IPS-20b (cell line): ENCODE measurements around the gene FCRLB.
"Not testable (repeated sequence)": the region's sequence is repeated elsewhere in the genome, so short reads cannot be mapped to it uniquely, and the experiment has no call there.

Source experiments
- H3K27ac ChIP-seq: one replicate; pipeline ENCODE4 v1.5.1; 2013; ENCODE audit warnings: low read length
- H3K27me3 ChIP-seq: 2 replicates; pipeline ENCODE4 v1.6.1; 2013; ENCODE audit warnings: mild to moderate bottlenecking, low read length, inconsistent platforms; ENCODE audit not compliant: insufficient read depth
- H3K36me3 ChIP-seq: 2 replicates; pipeline ENCODE4 v1.6.1; 2013; ENCODE audit warnings: low read depth, mild to moderate bottlenecking, inconsistent platforms, low read length, moderate library complexity; ENCODE audit not compliant: insufficient read depth
- H3K4me1 ChIP-seq: 2 replicates; pipeline ENCODE4 v1.6.1; 2013; ENCODE audit warnings: mild to moderate bottlenecking, control low read depth, inconsistent platforms, low read length, moderate library complexity; ENCODE audit not compliant: insufficient read depth
- H3K4me3 ChIP-seq: 2 replicates; pipeline ENCODE4 v1.5.1; 2013; ENCODE audit warnings: mild to moderate bottlenecking, low read length, inconsistent platforms
- H3K9ac ChIP-seq: 2 replicates; pipeline ENCODE4 v1.6.1; 2013; ENCODE audit warnings: low read depth, mild to moderate bottlenecking, inconsistent platforms, low read length, moderate library complexity
- H3K9me3 ChIP-seq: 2 replicates; pipeline ENCODE4 v1.6.1; 2013; ENCODE audit warnings: mild to moderate bottlenecking, low read depth, low read length, inconsistent platforms; ENCODE audit not compliant: insufficient read depth

FCRLB gene

DNA sequence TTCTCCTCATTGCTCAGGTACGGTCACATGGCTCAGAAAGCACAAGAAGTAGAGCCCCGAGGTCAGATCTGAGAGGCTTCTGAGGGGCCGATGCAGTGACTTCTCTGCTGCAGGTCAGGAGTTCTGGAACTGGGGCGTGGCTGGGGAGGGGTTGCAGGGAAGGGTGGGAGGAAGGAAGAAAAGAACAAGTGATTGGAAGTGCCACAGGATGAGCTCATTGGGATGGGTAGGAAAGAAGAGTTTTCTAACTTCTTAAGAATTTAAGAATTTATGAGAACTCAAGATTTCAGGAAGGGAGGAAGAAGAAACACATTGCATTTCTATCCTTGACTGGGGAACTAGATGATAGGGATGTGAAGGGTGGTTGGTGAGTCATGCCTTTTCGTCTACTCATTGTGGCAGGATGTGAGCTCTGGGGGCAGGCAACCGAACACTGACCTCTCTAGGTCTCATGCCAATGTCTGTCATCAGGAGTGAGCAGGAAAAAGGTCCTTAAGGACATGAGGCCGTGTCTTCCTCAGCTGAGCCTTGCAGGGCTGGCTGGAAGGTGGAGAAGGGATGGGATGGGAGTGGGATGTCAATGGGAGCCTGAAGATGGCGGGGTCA is 497 bp downstream of the FCRLB start:
- Histone ChIP-seq H3K4me1 (no peaks in the 10 kb centered on the region), H3K36me3 (no peaks in the 10 kb centered on the region), H3K27me3 (peaks cover 50% of the 10 kb centered on the region), H3K9me3 (no peaks in the 10 kb centered on the region), H3K9ac (no peak overlapping the region), H3K27ac (no peak overlapping the region), H3K4me3 (no peak overlapping the region)

DNA sequence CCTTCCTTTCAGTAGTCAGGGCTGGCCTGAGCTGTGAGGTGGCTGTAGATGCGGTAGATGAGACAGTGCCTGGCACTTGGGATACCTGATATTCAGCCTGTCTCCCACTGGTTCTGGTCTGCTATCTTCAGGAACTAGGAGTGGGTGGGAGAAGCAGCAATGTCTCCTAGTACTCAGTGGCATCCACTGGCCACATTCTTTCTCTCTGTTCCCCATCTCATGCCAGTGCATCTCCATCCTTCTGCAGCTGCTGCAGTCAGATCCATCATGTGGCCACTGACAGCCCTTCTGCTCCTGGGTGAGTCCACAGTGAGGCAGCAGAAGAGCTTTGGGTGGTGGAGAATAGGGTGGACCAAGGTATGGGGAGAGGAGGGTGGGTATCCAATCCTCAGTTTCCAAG is 1.1 kb downstream of the FCRLB start:
- Histone ChIP-seq H3K4me3 (no peak overlapping the region), H3K9ac (no peak overlapping the region), H3K27me3 (peaks cover 52% of the 10 kb centered on the region), H3K36me3 (no peaks in the 10 kb centered on the region), H3K4me1 (no peaks in the 10 kb centered on the region), H3K27ac (no peak overlapping the region), H3K9me3 (no peaks in the 10 kb centered on the region)

DNA sequence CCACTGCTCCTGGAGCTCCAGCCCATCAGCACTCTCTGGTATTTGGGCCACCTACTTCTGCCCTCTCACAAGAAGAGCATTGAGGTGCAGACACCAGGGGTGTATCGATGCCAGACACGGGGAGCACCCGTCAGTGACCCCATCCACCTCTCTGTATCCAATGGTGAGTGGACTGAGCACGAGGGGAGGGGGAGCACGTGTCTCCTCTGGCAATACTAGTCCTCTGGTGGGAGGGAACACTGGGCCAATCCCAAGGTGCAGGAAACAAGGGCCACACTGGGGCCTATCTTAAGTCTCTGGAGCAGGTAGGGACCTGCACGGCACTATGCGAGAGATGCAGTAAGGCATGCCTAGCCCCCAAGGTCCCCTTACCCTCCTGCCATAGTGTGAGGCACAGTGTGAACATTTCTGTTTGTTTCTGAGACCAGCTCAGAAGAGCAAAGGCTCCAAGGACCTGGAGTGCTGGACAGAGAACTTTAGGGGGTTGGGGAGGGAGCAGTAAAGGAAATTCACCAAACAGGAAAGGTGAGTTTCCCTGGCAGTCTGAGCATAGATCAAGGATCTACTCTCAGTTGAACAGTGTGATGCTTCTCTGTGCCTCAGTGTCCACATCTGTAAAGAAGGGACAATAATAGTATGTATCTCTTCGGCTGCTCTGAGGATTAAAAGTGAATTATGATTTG is 2.3 kb downstream of the FCRLB start:
- H3K4me3 ChIP-seq, result no peak overlapping the region
- no peaks in the 10 kb centered on the region for H3K36me3 ChIP-seq
- H3K27me3 ChIP-seq, result peaks cover 62% of the 10 kb centered on the region
- no peak overlapping the region for H3K9ac ChIP-seq
- no peak overlapping the region for H3K27ac ChIP-seq
- no peaks in the 10 kb centered on the region for H3K9me3 ChIP-seq
- H3K4me1 ChIP-seq, result no peaks in the 10 kb centered on the region

DNA sequence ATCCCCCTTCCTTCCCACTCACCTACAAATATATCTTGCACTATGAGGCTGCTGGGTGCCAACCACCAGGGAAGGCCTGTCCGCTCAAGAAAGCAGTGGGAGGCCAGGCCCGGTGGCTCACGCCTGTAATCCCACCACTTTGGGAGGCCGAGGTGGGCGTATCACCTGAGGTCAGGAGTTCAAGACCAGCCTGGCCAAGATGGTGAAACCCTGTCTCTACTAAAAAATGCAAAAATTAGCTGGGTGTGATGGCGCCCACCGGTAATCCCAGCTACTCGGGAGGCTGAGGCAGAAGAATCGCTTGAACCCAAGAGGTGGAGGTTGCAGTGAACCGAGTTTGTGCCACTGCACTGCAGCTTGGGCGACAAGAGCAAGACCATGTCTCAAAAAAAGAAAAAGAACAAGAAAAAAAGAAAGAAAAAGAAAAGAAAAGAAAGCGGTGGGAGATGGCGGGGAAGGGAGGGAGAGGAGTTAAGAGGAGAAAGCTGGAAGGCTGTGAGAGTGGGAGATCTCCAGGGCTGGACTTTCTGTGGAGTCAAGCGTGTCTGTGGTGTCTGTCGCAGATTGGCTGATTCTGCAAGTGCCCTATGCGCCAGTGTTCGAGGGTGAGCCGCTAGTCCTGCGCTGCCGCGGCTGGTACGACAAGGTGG is 4.0 kb downstream of the FCRLB start:
- H3K27me3 ChIP-seq, result peaks cover 63% of the 10 kb centered on the region
- H3K36me3 ChIP-seq, H3K27ac ChIP-seq, H3K4me1 ChIP-seq, H3K9me3 ChIP-seq, H3K9ac ChIP-seq: not testable (repeated sequence)
- peak overlapping the region; percentile 91 for H3K4me3 ChIP-seq

DNA sequence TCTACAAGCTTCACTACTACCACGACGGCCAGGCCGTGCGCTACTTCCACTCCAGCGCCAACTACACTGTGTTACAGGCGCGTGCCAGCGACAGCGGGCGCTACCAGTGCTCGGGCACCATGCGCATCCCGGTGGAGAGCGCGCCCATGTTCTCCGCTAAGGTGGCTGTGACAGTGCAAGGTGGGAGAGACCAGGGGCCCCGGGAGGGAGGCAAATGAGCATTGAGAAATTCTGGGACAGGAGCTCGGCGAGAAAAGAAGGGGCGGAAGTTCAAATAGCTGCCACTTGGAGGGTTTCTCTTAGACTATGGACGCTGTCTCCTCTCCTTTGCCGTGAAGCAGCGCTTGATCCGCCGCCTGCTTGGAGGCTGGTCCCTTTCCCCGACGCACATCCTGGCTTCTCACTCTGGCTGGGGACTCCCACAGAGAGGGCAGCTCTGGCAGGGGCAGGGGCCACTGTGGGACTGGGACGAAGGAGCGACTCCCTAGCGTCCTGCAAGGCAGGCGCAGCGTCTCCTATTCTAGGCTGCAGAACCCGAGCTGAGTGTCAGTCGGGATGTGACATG is 4.6 kb downstream of the FCRLB start:
- Histone ChIP-seq H3K4me3 (peak overlapping the region; percentile 91), H3K9me3 (no peaks in the 10 kb centered on the region), H3K27me3 (peaks cover 61% of the 10 kb centered on the region), H3K36me3 (no peaks in the 10 kb centered on the region), H3K4me1 (peaks cover 4% of the 10 kb centered on the region; the same call in 1 of the 2 replicates), H3K9ac (peak overlapping the region; percentile 61; the same call in 1 of the 2 replicates), H3K27ac (no peak overlapping the region)

DNA sequence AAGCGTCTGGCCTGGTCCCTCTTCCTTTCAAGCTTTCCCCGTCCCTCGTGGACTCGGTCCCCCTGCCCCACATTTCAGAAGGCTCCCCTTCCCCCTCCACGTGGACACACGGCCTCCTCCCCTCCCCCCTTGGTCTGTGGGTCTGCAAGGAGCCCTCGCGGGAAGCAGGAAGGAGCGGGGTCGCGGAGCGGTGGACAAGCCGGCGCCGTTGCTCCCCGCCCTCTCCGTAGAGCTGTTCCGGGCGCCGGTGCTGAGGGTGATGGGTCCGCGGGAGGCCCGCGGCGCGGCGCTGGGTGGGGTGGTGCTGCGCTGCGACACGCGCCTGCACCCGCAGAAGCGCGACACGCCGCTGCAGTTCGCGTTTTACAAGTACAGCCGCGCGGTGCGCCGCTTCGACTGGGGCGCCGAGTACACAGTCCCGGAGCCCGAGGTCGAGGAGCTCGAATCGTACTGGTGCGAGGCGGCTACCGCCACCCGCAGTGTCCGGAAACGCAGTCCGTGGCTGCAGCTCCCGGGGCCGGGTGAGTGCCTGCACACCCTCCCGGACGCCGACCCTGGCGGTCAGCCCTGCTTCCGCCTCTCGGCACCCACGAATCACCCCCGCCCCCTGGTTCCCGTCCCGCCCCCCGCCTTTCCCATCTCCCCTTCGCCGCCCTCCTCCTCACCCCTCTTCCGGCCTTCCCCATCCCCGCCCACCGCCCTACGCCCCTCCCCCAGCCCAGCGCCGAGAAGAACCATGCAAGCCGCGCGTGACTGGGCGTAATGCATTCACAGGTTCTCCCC is 5.3 kb downstream of the FCRLB start:
- H3K27ac ChIP-seq, result no peak overlapping the region
- H3K27me3 ChIP-seq, result peaks cover 62% of the 10 kb centered on the region
- no peaks in the 10 kb centered on the region for H3K9me3 ChIP-seq
- H3K4me3 ChIP-seq, result peak overlapping the region; percentile 91
- H3K36me3 ChIP-seq, result no peaks in the 10 kb centered on the region
- H3K4me1 ChIP-seq, result peaks cover 4% of the 10 kb centered on the region; the same call in 1 of the 2 replicates
- H3K9ac ChIP-seq, result peak overlapping the region; percentile 89

DNA sequence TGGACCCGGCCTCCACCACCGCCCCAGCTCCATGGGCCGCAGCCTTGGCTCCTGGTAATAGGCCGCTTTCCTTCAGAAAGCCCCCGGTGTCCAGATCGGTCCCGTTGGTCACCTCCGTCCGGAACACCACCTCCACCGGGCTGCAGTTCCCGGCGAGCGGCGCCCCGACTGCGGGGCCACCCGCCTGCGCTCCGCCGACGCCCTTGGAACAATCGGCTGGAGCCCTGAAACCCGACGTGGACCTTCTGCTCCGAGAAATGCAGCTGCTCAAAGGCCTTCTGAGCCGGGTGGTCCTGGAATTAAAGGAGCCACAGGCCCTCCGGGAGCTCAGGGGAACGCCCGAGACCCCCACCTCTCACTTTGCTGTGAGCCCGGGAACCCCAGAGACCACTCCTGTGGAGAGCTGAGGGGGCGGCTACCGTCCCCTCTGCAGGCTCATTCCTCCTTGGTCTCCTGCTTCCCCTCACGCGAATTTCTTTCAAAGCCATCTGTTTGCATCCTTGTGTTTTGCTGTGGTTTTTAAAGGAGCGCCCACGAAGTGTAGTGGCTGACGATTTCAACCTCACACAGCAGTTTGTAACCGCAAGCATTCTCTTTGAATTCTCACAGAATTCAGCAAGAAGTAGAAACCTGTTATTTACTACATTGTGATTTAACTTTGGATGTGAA is 6.0 kb downstream of the FCRLB start:
- Histone ChIP-seq H3K36me3 (no peaks in the 10 kb centered on the region), H3K9ac (peak overlapping the region; percentile 89), H3K9me3 (no peaks in the 10 kb centered on the region), H3K4me3 (peak overlapping the region; percentile 91), H3K27ac (peak overlapping the region; percentile 43), H3K4me1 (peaks cover 4% of the 10 kb centered on the region; the same call in 1 of the 2 replicates), H3K27me3 (peaks cover 61% of the 10 kb centered on the region)

DNA sequence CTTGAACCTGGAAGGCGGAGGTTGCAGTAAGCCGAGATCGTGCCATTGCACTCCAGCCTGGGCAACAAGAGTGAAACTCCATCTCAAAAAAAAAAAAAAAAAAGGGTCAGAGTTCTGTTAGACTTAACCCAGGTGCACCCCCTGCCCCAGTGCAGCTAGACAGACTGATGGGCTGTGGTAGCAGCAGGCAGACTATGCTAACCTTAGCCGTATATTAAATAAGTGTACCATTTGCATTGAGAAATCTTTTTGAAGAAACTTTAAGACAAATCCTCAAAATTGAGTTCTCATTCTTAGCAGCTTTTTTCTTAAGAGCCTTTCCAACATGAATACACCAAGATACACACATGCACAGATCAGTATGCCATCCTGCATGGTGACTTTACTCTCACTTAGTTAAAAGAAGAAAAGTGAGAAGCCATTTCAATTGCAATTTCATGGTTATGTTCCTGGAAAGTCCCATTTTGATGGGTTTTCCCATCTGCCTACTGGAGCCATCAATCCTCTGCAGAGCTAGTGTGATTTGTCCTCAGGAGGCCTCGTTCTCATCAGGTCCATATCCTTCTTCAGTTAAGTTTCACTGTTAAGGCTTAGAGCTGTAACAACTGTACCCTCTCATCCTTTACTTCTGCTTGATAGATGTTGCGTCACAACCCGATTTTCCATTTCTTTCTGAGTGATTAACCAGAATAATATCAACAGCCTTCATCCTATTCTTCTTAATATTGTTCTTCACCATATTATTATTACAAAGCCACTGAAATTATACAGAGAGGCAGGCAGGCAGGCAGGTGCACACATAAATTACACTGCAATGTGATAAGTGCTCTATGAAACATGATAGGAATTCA is 7.3 kb downstream of the FCRLB start:
- Histone ChIP-seq H3K27me3 (peaks cover 49% of the 10 kb centered on the region), H3K9ac (no peak overlapping the region), H3K9me3 (no peaks in the 10 kb centered on the region), H3K4me1 (peaks cover 4% of the 10 kb centered on the region; the same call in 1 of the 2 replicates), H3K4me3 (no peak overlapping the region), H3K36me3 (no peaks in the 10 kb centered on the region), H3K27ac (no peak overlapping the region)

DNA sequence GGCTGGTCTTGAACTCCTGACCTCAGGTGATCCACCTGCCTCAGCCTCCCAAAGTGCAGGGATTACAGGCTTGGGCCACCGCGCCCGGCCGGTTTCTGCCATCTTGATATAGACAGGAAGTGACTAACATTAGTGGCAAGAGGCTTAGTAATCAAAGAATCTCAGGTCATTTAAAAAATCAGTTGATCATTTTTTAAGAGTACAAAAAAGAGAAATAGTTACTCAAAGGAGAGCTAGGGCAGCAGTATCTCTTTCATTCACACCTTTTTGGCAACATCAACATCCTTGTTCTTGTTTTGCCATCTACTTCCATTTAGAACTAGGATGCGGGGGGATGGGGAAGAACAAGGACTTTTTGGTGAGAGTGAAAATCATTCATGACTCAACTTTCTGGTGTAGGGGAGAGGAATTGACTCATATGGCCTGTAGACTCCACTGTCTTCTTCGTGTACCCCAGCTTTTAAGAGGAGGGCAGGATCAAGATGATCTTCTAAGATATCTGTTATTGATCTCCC is 8.8 kb downstream of the FCRLB start:
- no peak overlapping the region for H3K27ac ChIP-seq
- H3K36me3 ChIP-seq, result no peaks in the 10 kb centered on the region

DNA sequence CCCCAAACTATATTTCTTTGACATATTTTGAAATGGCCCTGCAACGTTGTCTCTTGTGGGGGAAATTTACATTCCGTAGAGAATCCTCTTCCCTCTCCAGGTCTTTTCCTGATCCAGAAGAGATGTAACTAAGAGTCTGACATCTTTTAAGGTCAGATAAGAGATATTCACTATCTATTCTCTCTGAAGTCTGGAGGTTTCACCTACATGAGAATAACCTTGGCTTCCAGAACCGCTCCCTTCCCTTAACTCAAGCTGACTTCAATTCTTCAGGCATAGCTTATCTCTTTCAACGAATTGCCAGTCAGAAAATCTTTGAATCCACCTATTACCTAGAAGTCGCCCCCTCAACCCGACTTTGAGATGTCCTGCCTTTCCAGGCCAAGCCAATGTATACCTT is 9.9 kb downstream of the FCRLB start:
- Histone ChIP-seq H3K27ac (no peak overlapping the region), H3K9me3 (no peaks in the 10 kb centered on the region), H3K4me1 (peaks cover 6% of the 10 kb centered on the region; the same call in 1 of the 2 replicates), H3K27me3 (peaks cover 22% of the 10 kb centered on the region), H3K9ac (no peak overlapping the region), H3K36me3 (no peaks in the 10 kb centered on the region), H3K4me3 (no peak overlapping the region)

More for the DNA sequence above, 8.8 kb downstream of the FCRLB start:
- H3K27me3 ChIP-seq, result peaks cover 34% of the 10 kb centered on the region
- peaks cover 4% of the 10 kb centered on the region; the same call in 1 of the 2 replicates for H3K4me1 ChIP-seq
- no peak overlapping the region for H3K4me3 ChIP-seq
- H3K9me3 ChIP-seq, result no peaks in the 10 kb centered on the region
- no peak overlapping the region for H3K9ac ChIP-seq
